ENCODE data around the gene ANKRD45. TPM values are rescaled to one million over a fixed set of nuclear protein-coding genes. Genes with fewer than 3 reads are reported as not detected.
"Not testable (repeated sequence)": the region's sequence is repeated elsewhere in the genome, so short reads cannot be mapped to it uniquely, and the experiment has no call there.

The ANKRD45 gene
- total and polyA plus RNA-seq, 2 of the 8 experiments (the other 6 are each of a cell fraction or from before 2014, with no cell fraction given), result 0.41 to 2.8 TPM

GRCh38 chr1:173613086-173613485 lies 56.6 kb downstream of the ANKRD45 start:
- H2BK120ac ChIP-seq (replicated peaks; ENCODE audit: low read depth, low read length); H3K23me2 ChIP-seq (ENCODE audit: low read depth, low read length); H3K27ac ChIP-seq (ENCODE audit: low read depth, low read length); H2BK12ac ChIP-seq (ENCODE audit: low read depth, low read length); FAIRE-seq; H3K56ac ChIP-seq (replicated peaks; ENCODE audit: insufficient read length, low read depth, low read length); H2BK15ac ChIP-seq (ENCODE audit: low read length); DNase-seq (ENCODE audit: low read depth in 1 of 2, low spot score in 2 of 2); H3K4me3 ChIP-seq (ENCODE audit: extremely low read depth in 1 of 4, insufficient read depth in 2 of 4, low read depth in 3 of 4, low read length in 4 of 4); H3K9ac ChIP-seq (replicated peaks in 1 of 4; ENCODE audit: extremely low read depth in 1 of 4, low read depth in 3 of 4, low read length in 3 of 4); CTCF ChIA-PET (ENCODE audit: partially characterized antibody); H2BK5ac ChIP-seq (ENCODE audit: low read depth, low read length); H3K27me3 ChIP-seq (replicated peaks in 1 of 4; ENCODE audit: control insufficient read depth in 3 of 4, extremely low read depth in 1 of 4, insufficient read depth in 3 of 4, low read length in 3 of 4); H2AFZ ChIP-seq (ENCODE audit: low read length); H3K18ac ChIP-seq (ENCODE audit: extremely low read depth, low read length); H2AK5ac ChIP-seq (ENCODE audit: low read depth, low read length); H3K36me3 ChIP-seq (ENCODE audit: control insufficient read depth in 2 of 4, insufficient read depth in 4 of 4, low read length in 3 of 4); POLR2A ChIA-PET (ENCODE audit: partially characterized antibody); H3K14ac ChIP-seq (ENCODE audit: insufficient read length); H4K5ac ChIP-seq (ENCODE audit: insufficient read length, low read depth, low read length); H3K4me1 ChIP-seq (replicated peaks in 1 of 4; ENCODE audit: control insufficient read depth in 3 of 4, insufficient read depth in 4 of 4, low read length in 3 of 4); H4K20me1 ChIP-seq (replicated peaks in 1 of 2; ENCODE audit: control insufficient read depth in 1 of 2, insufficient read depth in 2 of 2, low read length in 2 of 2); H3K4me2 ChIP-seq (ENCODE audit: insufficient read depth in 1 of 2, low read depth in 2 of 2, low read length in 2 of 2); H3K79me2 ChIP-seq (ENCODE audit: control insufficient read depth in 1 of 2, insufficient read depth in 2 of 2, low read length in 2 of 2); H3K4ac ChIP-seq (replicated peaks; ENCODE audit: insufficient read length, low read depth, low read length); H4K8ac ChIP-seq (ENCODE audit: extremely low read depth, insufficient read depth, low read length); H3K79me1 ChIP-seq (ENCODE audit: low read depth, low read length); H4K91ac ChIP-seq (replicated peaks; ENCODE audit: insufficient read length, low read length); H3K23ac ChIP-seq (ENCODE audit: insufficient read length); H2BK20ac ChIP-seq (ENCODE audit: low read length): not testable (repeated sequence)
- no CpG with 5 or more reads among the region's 32 CpGs for WGBS, 2 experiments (ENCODE audit: extremely low coverage in 1 of 2, insufficient coverage in 1 of 2, insufficient read length in 1 of 2, insufficient replicate concordance in 2 of 2, low coverage in 1 of 2, low lambda C conversion rate in 2 of 2, missing lambda C conversion rate in 1 of 2)
- H3K9me3 ChIP-seq (ENCODE audit: insufficient read depth in 2 of 2, low read depth in 1 of 2, low read length in 1 of 2), result peaks cover 11 to 36% of the 10 kb centered on the region in 2 experiments
